HL-60 (cell line): ENCODE results near the gene NRAS.

Experiments used
- DNase-seq, 2 experiments: peaks; one replicate each; pipeline ENCODE4 v3.0.0-alpha.2; 2010 to 2020; ENCODE audit warnings: low read depth in 1 of 2, low spot score in 1 of 2
- H3K27ac ChIP-seq: fragments of 250-450 bp; sonication (Bioruptor Pico); replicated peaks from 2 replicates; pipeline ENCODE4 v1.5.1; 2020; ENCODE audit warnings: mild to moderate bottlenecking, moderate library complexity
- H3K27me3 ChIP-seq: fragments of 250-450 bp; sonication (Bioruptor Pico); 2 replicates; pipeline ENCODE4 v1.5.1; 2021; ENCODE audit warnings: mild to moderate bottlenecking, moderate library complexity; ENCODE audit not compliant: insufficient read depth, poor library complexity, severe bottlenecking
- H3K4me3 ChIP-seq: replicated peaks from 2 replicates; pipeline ENCODE4 v1.5.1; 2011; ENCODE audit warnings: mild to moderate bottlenecking, control low read depth, low read length; ENCODE audit not compliant: insufficient read depth
- CTCF ChIP-seq: IDR thresholded peaks from one replicate; pipeline ENCODE4 v1.5.1; 2011; ENCODE audit warnings: low read length, control low read depth, inconsistent platforms; ENCODE audit not compliant: insufficient read depth
- GABPA ChIP-seq: IDR thresholded peaks from 2 replicates; pipeline ENCODE4 v1.6.1; 2012; ENCODE audit warnings: low read depth
- POLR2AphosphoS5 ChIP-seq: IDR thresholded peaks from 2 replicates; pipeline ENCODE4 v1.6.1; 2012; ENCODE audit warnings: low read depth
- SPI1 ChIP-seq: IDR thresholded peaks from 2 replicates; pipeline ENCODE4 v1.6.1; 2012; ENCODE audit warnings: low read depth, mild to moderate bottlenecking, borderline replicate concordance
- TF ChIP-seq, protein P1 (sequence below): IDR thresholded peaks from 2 replicates; pipeline ENCODE4 v1.6.1; 2012; ENCODE audit warnings: low read depth; ENCODE audit not compliant: insufficient replicate concordance

NRAS gene

GRCh38 chr1:114735479-114735878, 18.9 kb upstream of the NRAS start:
- no peak overlapping the region for H3K27ac ChIP-seq
- DNase-seq: no peak
- no peak overlapping the region for H3K4me3 ChIP-seq
- H3K27me3 ChIP-seq: no peaks in the 10 kb centered on the region
- TF ChIP-seq SPI1: no peak
- TF ChIP-seq GABPA: no peak
- TF ChIP-seq, protein P1, sequence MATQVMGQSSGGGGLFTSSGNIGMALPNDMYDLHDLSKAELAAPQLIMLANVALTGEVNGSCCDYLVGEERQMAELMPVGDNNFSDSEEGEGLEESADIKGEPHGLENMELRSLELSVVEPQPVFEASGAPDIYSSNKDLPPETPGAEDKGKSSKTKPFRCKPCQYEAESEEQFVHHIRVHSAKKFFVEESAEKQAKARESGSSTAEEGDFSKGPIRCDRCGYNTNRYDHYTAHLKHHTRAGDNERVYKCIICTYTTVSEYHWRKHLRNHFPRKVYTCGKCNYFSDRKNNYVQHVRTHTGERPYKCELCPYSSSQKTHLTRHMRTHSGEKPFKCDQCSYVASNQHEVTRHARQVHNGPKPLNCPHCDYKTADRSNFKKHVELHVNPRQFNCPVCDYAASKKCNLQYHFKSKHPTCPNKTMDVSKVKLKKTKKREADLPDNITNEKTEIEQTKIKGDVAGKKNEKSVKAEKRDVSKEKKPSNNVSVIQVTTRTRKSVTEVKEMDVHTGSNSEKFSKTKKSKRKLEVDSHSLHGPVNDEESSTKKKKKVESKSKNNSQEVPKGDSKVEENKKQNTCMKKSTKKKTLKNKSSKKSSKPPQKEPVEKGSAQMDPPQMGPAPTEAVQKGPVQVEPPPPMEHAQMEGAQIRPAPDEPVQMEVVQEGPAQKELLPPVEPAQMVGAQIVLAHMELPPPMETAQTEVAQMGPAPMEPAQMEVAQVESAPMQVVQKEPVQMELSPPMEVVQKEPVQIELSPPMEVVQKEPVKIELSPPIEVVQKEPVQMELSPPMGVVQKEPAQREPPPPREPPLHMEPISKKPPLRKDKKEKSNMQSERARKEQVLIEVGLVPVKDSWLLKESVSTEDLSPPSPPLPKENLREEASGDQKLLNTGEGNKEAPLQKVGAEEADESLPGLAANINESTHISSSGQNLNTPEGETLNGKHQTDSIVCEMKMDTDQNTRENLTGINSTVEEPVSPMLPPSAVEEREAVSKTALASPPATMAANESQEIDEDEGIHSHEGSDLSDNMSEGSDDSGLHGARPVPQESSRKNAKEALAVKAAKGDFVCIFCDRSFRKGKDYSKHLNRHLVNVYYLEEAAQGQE: no peak
- no peak for TF ChIP-seq POLR2AphosphoS5
- no peak for TF ChIP-seq CTCF

- no peaks in the 10 kb centered on the region for H3K27me3 ChIP-seq
- no peak overlapping the region for H3K27ac ChIP-seq
- TF ChIP-seq, protein P1: no peak
- TF ChIP-seq SPI1: no peak
Observed at GRCh38 chr1:114729782-114730181, 13.2 kb upstream of the NRAS start.

GRCh38 chr1:114728553-114728952, 12.0 kb upstream of the NRAS start:
- no peak for TF ChIP-seq POLR2AphosphoS5
- TF ChIP-seq, protein P1: no peak
- TF ChIP-seq SPI1: no peak
- TF ChIP-seq CTCF: no peak
- TF ChIP-seq GABPA: no peak
- H3K27me3 ChIP-seq: no peaks in the 10 kb centered on the region
- no peak overlapping the region for H3K4me3 ChIP-seq
- DNase-seq: no peak
- H3K27ac ChIP-seq: no peak overlapping the region

More at GRCh38 chr1:114729782-114730181, 13.2 kb upstream of the NRAS start:
- no peak overlapping the region for H3K4me3 ChIP-seq
- no peak for DNase-seq
